NCI-H345 (cell line): ENCODE data around the gene HPS3.
A peak's percentile ranks its signal among the peaks of the same experiment; 100 is the strongest.
"Not testable (repeated sequence)": the region's sequence is repeated elsewhere in the genome, so short reads cannot be mapped to it uniquely, and the experiment has no call there.

Source experiments
- DNase-seq: peaks from one replicate; lab custom pipeline; 2025; lab: John Stamatoyannopoulos, UW

The HPS3 gene, protein sequence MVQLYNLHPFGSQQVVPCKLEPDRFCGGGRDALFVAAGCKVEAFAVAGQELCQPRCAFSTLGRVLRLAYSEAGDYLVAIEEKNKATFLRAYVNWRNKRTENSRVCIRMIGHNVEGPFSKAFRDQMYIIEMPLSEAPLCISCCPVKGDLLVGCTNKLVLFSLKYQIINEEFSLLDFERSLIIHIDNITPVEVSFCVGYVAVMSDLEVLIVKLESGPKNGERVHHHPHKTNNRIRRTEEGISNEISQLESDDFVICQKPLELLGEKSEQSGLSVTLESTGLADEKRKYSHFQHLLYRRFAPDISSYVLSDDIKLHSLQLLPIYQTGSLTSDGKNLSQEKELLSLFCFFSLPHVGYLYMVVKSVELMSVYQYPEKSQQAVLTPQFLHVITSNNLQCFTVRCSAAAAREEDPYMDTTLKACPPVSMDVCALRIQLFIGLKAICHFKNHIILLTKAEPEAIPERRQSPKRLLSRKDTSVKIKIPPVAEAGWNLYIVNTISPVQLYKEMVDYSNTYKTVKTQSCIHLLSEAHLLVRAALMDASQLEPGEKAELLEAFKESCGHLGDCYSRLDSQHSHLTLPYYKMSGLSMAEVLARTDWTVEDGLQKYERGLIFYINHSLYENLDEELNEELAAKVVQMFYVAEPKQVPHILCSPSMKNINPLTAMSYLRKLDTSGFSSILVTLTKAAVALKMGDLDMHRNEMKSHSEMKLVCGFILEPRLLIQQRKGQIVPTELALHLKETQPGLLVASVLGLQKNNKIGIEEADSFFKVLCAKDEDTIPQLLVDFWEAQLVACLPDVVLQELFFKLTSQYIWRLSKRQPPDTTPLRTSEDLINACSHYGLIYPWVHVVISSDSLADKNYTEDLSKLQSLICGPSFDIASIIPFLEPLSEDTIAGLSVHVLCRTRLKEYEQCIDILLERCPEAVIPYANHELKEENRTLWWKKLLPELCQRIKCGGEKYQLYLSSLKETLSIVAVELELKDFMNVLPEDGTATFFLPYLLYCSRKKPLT

DNA sequence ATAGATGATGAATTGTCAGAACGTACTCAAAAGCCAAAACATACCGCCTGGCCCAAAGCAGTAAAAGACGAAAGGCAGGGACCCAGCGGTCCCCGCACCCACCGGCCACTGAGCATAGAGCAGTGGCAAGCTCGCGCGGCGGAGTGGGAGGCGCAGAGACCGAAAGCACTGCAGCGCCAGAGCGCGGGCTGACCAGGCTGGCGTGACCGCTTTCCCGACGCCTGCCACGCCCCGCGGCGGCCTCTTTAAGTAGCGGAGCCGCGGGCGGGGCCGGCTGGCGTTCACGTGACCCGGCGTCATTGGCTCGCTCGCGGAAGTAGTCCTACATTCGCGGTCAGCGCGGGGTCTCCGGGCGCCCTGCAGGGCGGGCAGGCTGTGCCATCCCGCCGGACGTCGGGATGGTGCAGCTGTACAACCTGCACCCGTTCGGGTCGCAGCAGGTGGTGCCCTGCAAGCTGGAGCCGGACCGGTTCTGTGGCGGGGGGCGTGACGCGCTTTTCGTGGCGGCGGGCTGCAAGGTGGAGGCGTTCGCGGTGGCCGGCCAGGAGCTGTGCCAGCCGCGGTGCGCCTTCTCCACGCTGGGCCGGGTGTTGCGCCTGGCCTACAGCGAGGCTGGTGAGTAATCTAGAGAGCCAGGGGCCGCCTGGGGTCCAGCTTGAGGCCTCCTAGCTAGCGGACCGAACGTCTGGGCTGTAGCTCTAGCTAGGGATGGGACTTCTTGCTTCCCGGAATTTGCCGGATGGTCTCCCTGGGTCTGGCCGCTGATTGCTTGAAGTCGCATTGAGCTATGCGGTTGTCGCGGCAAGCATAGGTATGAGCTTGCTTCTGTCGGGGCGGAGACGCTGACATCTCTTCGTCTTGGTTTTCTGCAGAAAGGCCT, at the start of gene HPS3:
TSS of gene HPS3 (plus strand) at position 313 of the 880 bp plus-strand sequence. CDS start at position 399, 86 bp downstream.
- DNase-seq: peak; percentile 88

DNA sequence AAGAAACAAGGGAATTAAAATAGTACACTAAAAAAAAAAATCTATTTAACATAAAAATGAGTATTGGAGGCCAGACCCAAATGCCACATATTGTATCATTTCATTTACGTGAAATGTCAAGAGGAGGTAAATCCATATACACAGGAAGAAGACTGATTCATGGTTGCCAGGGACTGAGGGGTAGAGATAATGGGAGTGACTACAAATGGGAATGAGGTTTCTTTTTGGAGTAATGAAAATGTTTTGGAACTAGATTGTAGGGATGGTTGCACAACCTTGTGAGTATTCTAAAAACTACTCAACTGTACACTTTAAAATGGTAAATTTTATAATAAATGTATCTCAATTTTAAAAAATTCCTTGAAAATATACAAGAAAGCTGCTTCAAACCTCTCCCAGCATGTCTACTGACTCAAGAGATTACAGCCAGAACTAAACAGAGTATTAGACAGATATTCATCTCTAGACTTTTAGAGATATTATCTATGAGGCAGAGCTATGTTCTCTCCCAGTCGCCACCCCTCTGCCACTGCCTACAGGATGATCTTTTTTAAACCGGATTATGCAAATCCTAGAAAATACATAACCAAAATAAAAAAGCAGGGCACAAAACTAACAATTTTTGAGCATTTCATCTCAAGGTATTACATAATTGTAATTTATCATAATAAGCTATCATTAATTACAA, 49.3 kb upstream of the HPS3 start:
- DNase-seq: no peak

DNA sequence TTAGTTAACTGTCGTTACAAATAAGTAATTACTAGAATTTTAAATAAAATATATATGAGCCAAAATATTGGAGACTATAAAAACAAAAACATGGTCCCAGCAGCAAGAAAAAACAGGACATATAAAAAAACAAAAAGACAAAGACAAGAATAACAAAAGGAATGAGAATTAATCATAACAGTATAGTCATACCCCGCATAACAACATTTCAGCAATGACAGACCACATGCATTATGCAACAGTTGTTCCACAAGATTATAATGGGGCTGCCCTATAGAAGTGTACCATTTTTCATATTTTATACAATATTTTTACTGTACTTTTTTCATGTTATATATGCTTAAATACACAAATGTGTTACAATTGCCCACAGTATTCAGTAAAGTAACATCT, 48.7 kb upstream of the HPS3 start:
- DNase-seq: no peak

DNA sequence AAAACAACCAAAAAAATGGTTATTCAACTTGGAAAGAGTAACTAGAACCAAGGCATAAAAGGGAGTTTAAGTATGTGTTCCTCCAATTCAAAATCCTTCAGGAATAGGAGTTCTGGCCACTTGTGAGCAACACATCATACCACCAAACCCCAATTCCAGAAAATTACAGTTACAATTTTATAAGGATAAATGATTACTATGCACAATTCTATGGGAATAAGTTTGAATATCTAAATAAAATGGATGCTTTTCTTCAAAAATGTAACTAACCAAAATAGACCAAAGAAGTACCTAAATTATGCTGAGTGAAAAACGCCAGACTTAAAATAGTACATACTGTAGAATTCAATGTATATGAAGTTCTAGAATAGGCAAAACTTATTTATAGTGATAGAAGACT, 47.7 kb upstream of the HPS3 start:
- DNase-seq: no peak

DNA sequence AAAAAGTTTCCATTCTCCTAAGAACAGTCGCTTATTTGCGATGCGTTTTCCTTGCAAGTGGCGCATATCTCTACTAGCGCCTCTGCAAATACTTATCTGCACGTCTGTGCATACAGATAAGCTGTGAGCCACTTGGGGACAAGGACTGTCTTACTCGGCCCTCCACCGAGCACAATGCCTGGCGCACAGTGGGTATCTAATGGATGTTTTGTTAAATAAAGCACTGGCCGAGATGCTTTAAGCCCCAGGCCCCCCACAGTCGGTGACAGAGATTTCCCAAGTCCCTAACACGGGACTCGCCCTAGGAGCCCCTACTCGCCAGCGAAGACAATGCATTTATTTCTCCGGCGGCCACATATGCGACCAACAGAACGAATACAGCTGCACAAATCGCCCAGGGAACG, 43.6 kb upstream of the HPS3 start:
- peak; percentile 30 for DNase-seq

DNA sequence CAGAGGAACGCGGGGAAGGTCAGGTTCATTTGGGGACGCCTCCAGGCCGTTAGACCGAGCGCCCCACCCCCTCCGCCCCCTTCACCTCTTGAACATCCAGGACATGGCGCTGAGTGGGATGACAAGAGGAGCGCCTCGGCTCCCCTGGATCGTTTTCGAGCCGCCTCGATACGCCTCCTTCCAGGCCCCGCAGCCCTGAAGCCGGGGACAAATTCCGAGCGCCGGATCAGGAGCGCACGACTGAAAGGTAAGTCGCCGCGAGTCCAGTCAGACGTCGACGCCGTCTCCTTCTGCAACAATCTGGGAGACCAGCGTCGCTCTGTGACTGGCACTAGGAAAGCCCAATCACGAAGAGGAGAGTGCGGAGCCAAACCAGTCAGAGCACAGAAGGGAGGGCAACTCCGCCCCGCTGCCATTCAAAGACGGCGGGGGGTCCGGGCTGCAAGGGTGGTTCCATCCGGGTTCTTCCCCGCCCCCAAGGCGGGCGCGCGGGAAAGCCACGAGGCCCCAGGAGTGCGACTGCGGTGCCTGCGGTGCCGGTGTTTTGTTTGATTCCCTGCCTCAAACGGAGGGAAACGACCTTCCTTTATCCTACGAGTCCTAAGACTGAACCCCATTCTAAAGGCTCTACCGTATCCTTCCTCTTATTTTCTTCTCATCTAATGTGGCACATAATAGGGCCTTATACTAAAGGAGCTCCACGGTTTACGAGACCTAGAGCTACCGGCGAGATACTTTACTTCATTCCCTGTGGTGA, 43.0 kb upstream of the HPS3 start, which contains the start of gene HLTF:
TSS of gene HLTF (minus strand) at position 302 of the 757 bp plus-strand sequence. CDS start at position 105, 197 bp downstream.
- DNase-seq: peak; percentile 93

DNA sequence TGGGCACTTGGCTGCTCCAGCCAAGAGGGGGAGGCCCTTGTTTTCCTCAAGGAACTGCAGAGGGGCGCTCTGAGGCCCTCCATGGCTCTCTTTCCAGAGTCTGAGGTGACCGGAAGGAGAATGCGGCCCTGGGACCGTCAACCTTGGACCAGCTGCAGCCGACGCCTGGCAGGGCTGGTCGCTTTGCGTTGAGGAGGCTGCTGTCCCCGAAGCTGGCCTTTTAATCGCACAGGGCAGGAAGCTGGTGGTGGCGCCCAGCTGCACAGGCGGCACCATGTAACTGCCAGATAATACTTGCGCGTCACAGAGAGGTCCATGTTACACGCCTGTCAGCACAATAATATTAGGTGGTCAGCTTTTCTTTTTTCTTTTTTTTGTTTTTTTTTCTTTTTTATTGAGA, 42.2 kb upstream of the HPS3 start:
- DNase-seq: no peak

DNA sequence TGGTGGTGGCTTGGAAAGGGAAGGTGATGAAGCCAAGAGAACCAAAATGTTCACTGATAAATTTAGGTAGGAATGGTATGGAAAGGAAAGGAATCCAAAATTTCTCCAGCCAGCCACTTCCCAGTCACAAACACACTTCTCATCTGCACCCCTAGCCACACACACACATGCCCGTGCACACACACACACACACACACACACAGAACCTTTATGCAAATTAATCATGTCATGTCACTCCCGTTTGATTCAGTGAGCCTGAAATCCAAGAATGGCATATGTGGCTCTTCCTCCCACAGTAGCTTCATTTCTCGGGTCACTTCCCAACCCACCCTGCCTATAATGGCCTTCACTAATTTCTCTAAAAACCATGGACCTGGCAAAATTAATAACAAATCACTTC, 40.0 kb upstream of the HPS3 start:
- DNase-seq: no peak

DNA sequence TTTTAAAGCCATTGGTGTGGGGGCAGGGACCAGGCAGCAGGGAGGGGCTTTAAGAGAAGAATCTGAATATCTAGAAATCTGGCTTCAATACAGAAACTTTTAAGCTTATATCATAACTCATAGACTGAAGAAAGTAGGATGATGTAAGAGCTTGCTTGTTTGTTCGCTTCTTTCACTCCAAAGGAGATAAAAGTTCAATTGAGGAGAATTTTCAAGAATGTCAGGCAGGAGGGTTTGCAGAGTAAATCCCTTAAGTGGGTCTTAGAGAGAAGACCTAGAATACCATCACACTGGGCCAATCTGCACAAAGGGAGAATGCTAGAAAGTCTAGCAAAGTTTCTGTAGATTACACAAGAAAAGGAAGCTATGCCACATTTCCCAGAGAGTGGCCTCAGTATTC, 39.0 kb upstream of the HPS3 start:
- DNase-seq: no peak

DNA sequence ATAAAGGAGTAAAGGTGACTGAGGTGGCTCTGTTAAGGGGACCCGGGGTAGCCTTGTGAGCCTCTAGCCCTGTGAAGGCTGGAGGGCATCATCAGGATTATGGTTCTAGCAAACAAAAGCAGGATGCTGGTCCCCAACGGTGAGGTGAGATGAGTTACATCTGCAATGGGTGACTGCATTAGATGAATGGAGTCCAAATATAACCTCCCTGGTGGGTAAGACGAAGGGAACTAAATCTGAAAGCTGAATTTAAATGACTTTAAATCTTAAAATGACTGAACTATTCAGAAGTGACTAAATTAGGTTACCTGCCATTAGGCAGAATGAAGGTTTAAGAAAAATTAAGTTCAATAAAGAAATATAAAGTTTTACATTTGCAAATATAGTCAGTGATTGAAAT, 38.5 kb upstream of the HPS3 start:
- peak; percentile 0 for DNase-seq

DNA sequence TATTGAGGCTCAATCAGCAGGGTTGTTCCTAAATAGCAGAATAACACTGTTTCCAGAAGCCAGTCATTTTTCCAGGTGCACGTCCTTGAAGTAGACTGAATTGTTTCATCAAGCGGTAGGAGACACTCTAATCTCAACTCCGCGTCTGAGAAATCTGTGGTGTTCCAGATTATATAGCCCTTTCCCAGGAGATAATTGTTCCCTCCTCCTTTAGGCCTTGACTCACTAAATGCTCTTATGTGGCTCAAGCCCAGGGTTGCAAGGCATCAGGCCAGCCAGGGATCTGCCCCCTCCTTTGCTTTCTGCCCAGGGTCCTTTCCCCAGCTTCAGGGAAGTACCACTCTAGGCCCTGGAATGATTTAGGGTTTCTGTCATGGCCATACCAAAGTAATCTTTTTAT, 37.5 kb upstream of the HPS3 start:
- DNase-seq: no peak

DNA sequence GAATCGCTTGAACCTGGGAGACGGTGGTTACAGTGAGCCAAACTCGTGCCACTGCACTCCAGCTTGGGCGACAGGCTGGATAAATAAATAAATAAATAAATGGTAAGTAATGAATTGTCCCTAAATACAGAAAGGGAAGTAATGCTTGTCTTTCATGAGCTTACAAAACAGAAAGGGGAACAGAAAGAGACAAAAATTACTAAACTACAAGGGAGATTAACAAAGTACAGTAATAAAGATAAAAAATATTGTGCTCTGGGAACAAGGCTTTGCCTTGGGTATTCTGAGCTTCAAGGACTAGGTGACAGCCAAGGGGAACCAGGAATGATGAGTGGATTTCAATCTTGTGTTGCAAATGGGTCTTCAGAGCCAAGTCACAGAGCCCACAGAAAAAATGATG, 34.0 kb upstream of the HPS3 start:
- DNase-seq: no peak

DNA sequence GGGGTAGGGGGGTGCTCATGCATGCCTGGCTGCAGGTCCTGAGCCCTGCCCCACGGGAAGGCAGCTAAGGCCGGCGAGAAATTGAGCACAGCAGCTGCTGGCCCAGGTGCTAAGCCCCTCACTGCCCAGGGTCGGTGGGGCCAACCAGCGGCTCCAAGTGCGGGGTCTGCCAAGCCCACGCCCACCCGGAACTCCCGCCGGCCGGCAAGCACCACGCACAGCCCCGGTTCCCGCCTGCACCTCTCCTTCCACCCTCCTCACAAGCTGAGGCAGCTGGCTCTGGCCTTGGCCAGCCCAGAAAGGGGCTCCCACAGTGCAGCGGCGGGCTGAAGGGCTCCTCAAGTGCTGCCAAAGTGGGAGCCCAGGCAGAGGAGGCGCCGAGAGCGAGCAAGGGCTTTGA, 31.5 kb upstream of the HPS3 start:
- DNase-seq: not testable (repeated sequence)

DNA sequence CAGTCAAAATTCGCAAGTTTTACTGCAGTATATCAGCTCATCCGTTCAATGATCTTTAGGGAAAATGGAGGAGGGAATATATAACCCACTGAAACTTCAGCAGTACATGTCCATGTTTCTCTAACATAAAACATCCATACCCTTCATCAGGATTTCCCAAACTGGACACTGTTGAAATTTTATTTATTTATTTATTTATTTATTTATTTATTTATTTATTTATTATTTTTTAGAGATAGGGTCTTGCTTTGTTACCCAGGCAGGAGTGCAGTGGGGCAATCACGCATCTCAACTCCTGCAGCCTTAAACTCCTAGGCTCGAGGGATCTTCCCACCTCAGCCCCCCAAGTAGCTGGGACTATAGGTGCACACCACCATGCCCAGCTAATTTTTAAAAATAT, 28.3 kb upstream of the HPS3 start:
- no peak for DNase-seq

DNA sequence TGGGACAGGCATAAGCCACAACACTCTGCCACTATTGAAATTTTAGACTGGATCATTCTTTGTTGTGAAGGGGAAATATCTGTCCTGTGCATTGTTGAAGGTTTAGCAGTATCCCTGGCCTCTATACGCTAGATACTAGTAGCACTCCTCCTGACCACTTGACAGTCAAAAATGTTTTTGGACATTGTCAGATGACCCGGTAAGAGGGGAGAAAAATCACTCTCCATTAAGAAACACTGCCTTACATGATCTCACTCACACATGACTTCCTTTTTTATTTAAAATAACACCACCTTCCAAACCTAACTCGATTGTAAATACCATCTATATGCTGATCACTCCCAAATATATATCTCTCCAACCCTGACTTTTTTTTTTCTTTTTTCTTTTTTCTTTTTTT, 27.8 kb upstream of the HPS3 start:
- DNase-seq: no peak

DNA sequence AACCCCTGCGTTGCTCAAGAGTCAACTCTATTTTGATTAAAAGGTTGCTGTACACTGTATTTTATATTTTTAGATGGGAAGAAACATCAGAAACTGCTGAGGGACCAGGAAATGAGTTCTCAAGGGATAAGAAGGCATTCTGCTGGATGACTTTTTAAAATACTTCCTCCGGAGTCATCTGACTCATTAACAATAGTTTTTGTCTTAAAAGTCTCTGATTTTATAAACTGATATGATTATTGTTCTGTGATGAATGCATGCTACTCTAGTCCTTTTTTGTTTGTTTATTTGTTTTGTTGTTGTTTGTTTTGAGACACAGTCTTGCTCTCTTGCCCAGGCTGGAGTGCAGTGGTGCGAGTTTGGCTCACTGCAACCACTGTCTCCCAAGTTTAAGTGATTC, 25.0 kb upstream of the HPS3 start:
- DNase-seq: no peak

DNA sequence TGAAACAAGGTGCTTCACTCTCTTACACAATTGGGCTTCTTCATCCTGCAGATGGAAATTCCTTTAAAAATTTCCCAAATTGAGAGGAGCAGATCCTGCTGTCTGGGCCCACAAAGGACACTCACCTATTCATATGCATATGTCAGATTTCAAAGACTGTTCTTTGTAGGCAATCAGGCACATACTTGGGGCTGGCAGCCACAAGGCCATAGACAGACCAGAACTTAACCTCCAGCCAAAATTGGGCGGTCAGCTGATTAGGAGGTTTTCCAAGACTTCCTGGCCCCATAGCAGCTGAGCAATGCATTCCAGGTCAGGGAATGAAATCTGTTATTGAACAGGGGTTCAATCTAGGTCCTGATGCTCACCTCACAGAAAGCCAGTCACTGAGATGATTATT, 15.0 kb upstream of the HPS3 start:
- DNase-seq: no peak

DNA sequence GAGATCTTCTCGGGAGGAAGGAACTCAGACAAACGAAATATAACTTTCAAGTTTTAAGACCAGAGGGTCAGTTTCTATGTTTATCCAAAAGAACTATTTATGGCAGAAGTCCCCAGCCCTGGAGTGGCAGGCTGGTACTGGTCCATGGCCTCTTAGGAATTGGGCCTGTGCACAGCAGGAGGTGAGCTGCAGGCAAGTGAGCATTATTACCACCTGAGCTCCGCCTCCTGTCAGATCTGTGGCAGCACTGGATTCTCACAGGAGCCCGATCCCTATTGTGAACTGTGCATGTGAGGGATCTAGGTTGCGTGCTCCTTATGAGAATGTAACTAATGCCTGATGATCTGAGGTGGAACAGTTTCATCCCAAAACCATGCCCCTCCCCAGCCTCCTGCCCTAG, 14.3 kb upstream of the HPS3 start:
- DNase-seq: no peak

DNA sequence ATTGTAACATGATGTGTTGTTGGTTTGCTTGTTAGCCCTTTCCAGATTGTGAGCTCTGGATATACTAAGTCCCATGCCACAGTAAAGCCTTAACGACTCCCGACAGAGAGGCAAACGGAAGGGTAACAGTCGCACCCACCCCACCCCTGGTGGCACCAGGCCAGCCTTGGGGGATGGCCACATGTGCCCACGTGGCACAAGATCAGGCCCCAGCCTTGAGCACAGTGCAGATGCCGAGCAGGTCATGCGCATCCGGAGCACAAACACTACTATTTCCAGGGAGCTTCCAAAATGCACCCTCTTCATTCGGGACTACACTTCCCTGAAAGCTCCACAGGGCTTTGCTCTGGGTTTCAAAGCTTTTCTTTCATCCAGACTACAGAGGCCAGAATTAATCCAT, 10.7 kb upstream of the HPS3 start:
- no peak for DNase-seq

DNA sequence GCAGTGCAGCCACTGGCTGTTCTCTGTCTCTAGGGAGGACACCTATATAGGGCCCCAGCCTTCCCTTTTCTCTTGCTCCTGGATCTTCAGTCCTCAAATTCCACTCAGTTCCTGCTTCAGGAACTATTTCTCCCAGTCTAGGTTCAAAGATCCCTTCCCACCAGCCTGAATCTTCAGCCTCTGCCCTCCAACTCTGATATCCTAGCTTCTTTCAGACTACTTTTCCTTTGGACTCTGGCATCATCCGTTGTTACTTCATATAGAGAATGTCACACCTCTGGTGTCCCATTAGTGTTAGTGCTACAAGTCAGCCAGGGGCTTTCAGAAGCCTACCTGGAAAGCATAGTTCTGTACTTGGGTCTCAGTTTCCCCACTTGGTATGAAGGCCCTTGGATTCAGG, 10.0 kb upstream of the HPS3 start:
- DNase-seq: no peak
